DMS114 treated with DMSO at 0.1 percent for 48 hours (cell line): ENCODE results near the gene HMGXB3.

ENCODE experiments used
- DNase-seq: peaks from one replicate; lab custom pipeline; 2025; ENCODE audit not compliant: unreplicated experiment; lab: John Stamatoyannopoulos, UW

Gene HMGXB3

DNA sequence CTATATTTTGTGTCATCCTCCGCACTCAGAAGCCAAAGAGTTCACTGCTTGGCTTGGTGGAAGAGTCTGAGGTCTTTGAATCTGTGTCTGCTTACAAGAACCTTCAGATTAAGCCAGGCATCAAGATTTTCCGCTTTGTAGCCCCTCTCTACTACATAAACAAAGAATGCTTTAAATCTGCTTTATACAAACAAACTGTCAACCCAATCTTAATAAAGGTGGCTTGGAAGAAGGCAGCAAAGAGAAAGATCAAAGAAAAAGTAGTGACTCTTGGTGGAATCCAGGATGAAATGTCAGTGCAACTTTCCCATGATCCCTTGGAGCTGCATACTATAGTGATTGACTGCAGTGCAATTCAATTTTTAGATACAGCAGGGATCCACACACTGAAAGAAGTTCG is 19.3 kb upstream of the HMGXB3 start:
- DNase-seq, result no peak

DNA sequence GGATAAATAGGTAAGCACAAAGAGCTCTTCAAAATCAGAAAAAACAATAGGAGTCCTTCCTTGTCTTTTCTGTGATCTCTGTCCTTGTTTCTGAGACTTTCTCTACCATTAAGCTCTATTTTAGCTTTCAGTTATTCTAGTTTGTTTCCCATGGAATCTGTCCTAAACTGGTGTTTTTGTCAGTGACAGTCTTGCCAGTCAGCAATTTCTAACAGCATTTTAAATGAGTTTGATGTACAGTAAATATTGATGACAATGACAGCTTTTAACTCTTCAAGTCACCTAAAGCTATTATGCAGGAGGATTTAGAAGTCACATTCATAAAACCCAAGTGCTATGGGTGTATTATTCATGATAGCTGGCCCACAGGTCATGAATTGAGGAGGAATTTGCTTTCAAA is 18.0 kb upstream of the HMGXB3 start:
- DNase-seq, result no peak

DNA sequence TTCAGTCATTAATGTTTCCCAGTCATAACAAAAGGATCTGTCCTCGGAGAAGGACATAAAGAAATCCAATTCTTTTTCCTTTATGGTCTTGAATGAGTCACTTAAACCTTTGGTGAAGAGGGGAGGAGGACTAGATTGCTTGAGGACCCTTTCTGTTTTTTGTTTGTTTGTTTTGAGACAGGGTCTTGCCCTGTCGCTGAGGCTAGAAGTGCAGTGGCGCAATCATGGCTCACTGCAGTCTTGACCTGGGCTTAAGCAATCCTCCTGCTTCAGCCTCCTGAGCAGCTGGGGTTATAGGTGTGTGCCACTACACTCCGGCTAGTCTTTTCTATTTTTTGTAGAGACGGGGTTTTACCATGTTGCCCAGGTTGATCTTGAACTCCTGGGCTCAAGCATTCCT is 12.4 kb upstream of the HMGXB3 start:
- DNase-seq, result no peak

DNA sequence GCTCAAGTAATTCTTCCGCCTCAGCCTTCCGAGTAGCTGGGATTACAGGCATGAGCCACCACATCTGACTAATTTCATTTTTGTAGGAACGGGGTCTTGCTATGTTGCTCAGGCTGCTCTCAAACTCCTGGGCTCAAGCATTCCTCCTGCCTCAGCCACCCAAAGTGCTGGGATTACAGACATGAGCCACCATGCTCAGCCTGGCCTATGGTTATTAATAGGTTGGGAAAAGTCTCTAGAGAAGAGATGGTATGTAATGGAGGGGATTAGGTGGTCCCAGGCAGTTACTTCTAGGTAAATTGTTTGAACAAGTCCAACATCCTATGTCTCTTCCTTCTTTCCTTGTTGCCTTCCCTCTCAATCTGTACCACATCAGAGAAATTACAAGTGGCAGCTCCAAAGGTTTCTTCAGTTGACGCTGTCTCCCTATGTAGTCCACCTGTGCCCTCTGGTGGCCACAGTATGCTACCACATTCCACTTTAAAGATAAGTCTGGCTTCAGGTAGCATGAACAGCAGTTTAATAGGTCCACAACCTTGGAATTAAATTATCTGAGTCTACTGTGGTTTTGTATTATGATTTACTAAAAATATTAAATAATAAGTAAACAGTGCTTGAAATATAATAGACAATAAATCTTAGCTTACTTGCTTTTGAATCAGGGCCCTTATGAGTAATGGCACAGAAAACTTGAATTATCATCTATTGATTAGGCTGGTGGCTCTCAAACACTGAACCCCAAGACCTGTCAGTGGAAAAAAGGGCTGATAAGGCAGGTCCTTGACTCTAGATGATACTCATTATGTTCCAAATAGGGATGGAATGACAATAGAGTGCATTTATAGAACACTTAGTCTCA is 9.8 kb upstream of the HMGXB3 start:
- DNase-seq, result peak; percentile 75

DNA sequence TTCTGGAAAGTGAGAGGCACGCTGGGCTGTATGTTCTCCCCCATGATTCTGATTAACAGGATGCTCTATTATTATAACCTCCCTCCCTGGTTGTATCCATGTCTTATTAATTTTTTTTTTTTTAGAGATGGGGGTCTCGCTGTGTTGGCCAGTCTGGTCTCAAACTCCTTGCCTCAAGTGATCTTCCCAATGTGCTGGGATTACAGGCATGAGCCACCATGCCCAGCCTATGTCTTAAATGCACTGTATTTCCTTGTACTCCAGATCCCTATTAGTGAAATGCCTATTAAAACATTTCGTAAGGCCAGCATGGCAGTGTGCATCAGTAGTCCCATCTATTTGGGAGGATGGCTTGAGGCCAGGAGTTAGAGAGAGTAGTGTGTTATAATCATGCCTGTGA is 7.1 kb upstream of the HMGXB3 start:
- no peak for DNase-seq

DNA sequence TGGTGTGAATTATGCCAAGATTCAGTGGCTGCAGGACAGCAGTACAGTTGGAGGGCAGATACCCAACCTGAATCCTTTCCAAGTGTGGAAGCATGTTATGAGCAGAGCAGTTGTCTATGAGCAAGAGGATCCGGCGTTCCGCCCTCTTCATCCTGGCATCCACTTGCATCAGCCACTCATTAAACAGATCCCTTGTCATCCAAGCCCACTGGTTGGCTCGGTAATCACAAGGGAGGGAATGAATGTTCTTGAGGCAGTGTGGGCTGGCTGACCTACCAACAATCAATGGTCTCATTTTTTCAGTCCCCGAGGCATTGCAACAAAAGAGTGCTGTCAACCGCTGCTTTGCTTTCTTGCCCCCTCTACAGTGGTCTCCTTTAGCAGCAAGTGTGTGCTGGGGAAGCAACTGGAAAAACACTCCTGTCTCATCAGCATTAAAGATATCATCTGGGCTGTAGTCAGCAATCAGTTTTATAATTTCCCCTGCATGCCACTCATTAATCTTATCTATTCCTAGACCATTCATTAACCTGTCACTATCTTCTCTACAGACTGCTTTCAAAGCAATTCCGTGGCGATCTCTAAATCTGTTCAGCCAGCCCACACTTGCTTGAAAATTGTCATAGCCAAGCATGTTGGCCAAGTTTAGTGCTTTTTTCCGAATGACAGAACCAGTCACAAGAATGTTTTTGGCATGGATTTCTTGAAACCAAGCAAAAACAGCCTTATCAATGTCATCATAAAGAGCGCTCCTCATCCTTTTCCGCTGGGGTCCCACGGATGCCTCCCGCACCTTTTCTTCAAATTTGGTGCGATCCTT is 4.9 kb upstream of the HMGXB3 start:
- no peak for DNase-seq

DNA sequence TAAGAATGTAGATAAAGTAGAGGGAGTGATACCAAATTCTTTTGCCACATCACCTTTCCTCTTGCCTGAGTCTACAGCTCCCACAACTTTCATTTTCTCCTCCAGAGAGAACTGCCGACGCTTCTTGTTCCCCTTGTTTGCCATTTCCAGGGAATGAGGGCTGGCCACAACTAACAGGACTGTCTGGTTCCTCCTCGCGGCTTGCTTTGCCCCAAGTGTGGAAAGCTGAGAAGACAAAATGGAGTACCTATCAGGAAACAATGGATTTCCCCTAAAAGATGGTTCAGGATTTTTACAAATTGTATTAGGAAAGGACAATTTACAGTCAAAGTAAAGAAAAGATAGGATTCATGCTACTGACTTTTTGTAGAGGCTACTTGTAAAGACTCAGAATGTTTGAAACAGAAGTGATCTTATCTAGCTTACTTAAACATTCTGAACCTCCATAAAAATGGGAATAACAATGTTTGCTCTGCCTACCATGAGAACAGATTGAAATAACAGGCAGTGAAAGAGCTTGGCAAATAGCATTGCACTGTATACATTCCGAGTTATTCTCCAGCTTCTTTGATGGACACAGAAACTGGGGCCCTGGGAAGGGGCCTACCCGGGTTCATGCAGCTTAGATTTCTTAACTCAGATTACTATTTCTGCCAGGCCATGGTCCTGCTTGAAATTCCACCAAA is 4.2 kb upstream of the HMGXB3 start:
- DNase-seq, result no peak

DNA sequence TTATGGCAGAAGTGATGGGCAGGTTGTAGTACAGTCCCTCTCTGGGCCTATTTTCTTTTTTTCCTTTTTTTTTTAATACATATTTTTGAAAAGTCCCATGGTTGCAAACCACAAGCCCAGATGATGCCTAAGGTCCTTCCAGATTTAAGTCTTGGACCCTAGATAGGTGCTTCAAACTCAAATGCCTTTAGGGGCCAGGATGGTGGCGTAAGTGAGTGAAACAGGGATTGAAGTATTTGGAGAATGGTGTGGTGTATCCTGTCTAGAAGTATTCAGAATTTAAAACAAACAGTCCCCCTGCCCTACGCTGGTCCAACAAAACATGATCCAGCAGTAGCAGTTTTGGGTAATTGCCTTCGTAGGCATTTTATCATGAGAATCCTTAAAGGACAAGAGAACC is 2.3 kb upstream of the HMGXB3 start:
- DNase-seq, result no peak

DNA sequence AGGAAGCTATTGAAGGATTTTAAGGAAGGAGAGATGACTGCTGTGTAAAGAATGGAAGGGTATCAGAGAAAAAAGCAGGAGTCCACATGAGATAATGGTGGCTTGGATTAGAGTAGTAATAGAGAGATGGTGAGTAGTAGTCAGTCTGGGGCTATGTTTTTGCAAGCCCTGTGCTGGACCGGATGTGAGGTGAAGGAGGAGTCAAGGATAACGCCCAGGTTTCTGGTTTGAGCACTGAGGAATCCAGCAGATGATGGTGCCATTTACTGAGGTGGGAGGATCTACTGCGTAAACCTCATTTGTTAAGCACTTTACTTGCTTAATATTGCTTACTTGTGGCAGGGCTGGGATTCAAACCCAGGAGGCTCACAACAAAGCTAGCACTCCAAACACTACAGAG is 1.2 kb upstream of the HMGXB3 start:
- DNase-seq, result no peak

DNA sequence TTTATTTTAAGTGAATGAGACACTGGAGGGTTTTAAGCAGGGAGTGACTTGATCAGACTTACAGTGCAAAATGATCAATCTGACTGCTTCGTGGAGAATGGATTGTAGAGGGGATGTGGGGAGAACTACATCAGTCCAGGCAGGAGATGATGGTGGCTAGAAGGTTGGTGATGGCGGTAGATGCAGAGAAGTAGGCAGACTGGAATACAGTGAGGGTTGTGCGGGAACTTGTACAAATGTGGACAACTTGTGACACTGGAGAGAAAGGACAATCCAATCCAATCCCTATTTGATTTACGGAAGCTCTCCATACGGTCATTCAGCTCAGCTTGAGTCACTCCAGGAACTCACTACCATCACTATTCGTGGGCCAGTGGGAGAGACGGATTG is 678 bp upstream of the HMGXB3 start:
- no peak for DNase-seq

DNA sequence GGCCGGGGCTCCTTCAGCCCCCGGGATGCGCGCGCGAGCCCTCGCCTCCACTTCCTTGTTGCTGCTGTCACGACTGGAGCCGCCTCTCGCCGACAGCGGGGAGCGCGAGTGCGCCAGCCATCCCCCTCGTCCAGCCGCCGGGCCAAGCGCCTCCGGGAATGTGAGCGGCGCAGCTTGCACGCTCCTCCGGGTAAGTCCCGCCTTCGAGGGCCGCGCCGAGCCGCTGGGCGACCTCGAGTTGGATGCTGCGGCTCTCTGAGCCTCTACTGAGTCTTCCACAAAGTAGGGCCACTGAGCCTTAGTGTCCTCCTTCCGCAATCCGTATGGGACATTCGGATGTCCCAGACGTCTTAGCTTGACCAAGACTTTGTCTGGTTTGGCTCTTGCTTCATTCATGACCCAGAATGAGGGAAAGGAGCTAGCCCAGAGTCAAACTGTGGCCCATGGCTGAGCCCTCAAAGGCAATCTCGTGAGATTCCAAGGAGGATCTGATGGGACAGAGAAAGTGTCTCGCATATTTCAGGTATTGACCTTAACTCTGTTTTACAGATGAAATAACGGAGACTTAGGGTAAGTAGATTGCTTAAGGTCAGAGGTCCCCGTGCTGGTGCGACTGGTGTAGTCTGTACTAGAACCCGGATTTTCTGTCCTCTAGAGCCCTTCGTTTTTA is 586 bp downstream of the HMGXB3 start:
- no peak for DNase-seq

DNA sequence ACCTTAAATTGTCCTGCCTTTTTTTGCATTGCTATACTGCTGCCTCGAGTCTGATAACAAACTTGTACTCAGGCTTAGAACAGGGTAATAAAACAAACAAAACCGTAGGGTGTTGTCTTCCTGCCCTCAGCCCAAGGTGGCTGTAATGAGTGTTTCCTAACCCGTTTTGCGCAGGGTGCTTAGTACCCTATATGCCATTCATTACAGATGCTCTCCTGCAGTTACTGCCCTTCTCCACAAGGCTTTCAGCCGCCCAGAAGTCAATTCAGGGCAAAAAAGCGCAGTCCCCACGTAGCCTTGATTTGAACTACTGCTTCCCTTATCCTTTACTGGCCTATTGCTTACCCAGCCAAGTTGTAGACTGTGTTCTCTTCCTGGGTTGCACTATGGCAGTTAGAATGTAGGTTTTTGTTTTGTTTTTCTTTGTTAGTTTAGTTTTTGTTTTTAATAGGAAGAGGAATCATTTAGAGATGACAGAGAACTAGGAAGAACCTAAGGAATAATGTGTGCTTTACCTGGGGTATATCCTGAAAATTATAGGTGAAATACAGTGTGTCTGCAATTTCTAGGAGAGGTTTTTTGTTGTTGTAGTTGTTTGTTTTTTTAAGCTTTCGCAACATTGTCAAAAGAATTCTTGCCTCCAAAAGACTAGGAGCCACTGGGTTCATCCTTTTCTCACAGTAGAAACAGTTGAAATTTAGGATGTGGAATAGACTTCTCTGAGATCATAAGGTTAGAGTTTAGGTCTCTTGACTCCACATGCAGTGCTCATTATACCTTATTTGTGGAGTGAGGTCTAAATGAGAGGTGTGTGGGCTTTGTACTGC is 1.3 kb downstream of the HMGXB3 start:
- peak; percentile 67 for DNase-seq

DNA sequence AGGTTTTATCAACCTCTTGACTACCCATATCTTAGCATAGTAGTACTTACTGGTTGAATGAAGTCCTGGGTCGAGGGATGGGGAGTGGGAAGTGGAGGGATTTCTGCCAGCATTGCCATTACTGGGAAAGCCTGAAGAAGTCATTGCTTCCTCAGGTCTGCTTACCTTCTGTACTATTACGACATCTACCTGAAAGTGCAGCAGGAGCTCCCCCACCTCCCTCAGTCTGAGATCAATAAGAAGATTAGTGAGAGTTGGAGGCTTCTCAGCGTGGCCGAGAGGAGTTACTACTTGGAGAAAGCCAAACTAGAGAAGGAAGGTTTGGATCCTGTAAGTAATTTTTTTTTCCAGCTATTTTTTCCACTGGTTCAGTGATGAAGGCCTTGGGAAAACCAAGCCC is 5.8 kb downstream of the HMGXB3 start:
- no peak for DNase-seq

DNA sequence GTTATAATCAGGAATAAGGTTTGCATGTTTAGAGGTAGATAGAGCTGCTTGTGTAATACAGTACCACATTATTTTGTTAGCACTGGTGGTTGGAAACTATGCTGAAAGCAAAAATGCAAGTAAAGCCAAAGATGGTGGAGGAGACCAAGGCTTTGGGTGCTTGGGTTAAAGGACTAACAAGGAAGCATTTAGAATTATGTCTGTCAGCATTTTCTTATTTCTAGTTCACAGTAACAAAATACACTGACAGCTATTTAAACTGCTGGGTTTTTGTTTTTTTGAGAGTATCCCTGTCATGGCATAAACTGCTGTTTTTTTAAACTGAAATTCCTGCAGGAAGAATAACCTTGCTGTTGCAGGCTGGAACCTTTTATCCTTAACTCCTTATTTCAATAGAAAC is 6.5 kb downstream of the HMGXB3 start:
- DNase-seq, result no peak

DNA sequence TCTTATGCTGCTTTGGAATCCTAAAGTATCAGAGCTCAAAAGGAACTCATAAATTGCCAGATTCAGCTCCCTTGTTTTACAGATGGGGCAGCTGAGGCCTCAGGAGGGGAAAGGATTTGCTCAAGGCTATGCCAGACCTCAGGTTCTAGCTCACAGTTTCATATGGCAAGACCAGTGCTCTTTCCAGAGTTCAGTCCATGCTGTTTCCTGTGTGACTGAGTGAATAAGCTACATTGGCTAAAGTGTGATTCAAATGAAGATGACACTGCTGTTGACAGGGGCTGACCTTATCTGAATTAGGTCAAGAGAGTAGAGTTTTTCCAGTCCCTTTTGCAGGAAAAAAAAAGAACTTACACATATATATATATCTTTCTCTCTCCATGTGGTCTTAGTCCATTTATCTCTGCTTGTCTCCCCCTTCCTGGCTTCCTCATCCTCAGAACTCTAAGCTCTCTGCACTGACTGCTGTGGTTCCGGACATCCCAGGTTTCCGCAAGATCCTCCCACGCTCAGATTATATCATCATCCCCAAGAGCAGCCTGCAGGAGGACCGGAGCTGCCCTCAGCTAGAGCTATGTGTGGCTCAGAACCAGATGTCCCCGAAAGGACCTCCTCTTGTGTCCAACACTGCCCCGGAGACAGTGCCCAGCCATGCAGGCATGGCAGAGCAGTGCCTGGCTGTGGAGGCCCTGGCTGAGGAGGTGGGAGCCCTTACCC is 9.3 kb downstream of the HMGXB3 start:
- DNase-seq, result no peak

DNA sequence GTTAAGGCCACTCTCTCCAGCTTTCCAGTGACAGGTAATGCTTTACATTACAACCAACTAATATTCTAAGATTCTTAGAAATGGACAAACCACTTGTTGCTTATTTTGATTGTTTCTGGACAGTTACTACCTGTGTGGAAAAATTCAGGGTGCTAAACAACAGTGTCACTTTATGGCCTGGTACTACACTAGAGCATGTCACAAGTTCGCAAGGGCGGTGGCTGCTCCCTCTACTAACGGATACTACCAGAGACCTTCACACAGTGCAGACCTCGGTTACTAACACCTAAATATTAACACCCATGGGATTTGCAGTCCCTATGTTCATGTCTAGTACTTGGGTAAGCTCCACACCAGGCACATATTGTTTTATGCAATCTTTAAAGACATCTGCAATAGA is 13.4 kb downstream of the HMGXB3 start:
- no peak for DNase-seq

DNA sequence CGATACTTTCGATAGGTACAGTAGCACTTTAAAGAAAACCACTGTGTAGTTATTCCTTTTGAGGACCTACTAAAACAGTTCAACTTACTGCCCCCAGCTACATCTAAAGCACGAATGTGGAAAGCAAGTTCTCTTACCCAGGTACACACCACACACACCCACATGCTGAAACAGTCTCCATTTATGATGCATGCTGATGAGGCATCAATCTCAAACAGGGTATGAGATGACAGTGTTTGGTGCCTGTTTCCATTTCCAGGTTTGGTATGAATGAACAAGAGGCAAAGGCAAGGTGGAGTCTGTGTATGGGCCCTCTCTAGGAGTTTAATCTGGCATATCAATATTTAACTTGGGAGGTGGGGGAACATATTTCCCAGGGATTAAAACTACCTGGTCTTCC is 13.9 kb downstream of the HMGXB3 start:
- no peak for DNase-seq

DNA sequence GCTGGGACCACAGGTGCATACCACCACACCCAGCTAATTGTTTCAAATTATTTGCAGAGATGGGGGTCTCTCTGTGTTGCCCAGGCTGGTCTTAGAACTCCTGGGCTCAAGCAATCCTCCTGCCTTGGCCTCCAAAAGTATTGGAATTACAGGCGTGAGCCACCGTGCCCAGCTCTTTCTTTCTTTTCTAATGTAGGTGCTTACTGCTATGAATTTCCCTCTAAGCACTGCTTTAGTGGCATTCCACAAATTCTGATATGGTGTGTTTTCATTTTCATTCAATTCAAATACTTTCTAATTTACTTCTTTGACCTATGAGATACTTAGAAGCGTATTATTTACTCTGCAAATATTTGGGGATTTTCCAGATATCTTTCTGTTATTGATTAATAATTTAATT is 14.9 kb downstream of the HMGXB3 start:
- DNase-seq, result no peak

DNA sequence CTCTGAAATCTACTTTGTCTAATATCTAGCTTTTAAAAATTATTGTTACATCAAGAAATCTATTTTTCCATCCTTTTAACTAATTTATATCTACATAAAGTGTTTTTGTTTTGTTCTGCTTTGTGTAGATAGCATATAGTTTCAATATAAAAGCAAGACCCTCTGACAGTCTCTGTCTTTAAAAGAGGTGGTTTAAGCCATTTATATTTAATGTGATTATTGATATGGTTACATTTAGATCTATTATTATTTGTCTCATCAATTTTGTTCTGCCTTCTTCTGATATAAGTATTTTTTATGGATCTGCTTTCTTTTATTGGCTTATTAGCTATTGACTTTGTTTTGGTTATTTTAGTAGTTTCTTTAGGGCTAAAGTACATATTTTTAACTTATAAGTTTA is 16.0 kb downstream of the HMGXB3 start:
- DNase-seq, result no peak
